Keratinocyte (primary cell): ENCODE data around the gene POLR1A.

Source experiments
- CTCF ChIP-seq, 3 experiments: IDR thresholded peaks in 1 of 3; conservative IDR thresholded peaks in 1 of 3; optimal IDR thresholded peaks in 1 of 3; 2 replicates in 2 of 3; 3 replicates in 1 of 3; pipeline versions ENCODE3 to v1.5.1; 2011; ENCODE audit warnings: low read length in 3 of 3, mild to moderate bottlenecking in 3 of 3, moderate library complexity in 2 of 3, control low read depth in 1 of 3, inconsistent platforms in 1 of 3; ENCODE audit not compliant: insufficient read depth in 2 of 3; ENCODE audit errors: extremely low read depth in 1 of 3
- EZH2 ChIP-seq: IDR thresholded peaks from one replicate; pipeline ENCODE4 v1.6.1; 2012; ENCODE audit warnings: inconsistent platforms, mild to moderate bottlenecking, low read length, moderate library complexity

GRCh38 chr2:86053166-86053565, 52.5 kb downstream of the POLR1A start:
- no peak for TF ChIP-seq CTCF (optimal IDR thresholded peaks at IDR 0.05 in 1 of 3, IDR thresholded peaks at IDR 0.05 in 1 of 3, conservative IDR thresholded peaks at IDR 0.05 in 1 of 3; ENCODE audit: extremely low read depth in 1 of 3, insufficient read depth in 2 of 3, low read length in 3 of 3)
- no peak for TF ChIP-seq EZH2
